ENCODE data around the gene TMEM63A.

GRCh38 chr1:225873281-225873850 lies 8.8 kb downstream of the TMEM63A start:
- TF ChIP-seq CTCF (IDR thresholded peaks at IDR 0.05; ENCODE audit: low read length) = no peak
- no peak for TF ChIP-seq EZH2 (optimal IDR thresholded peaks at IDR 0.05; ENCODE audit: low read depth, low read length)

Data from MM.1S (cell line).